ENCODE data around the gene CASP1. TPM values are rescaled to one million over a fixed set of nuclear protein-coding genes. Genes with fewer than 3 reads are reported as not detected.
"Not testable (repeated sequence)": the region's sequence is repeated elsewhere in the genome, so short reads cannot be mapped to it uniquely, and the experiment has no call there.

Gene CASP1
- total RNA-seq, 1 donor from 2014 or later: 1.9 TPM

DNA sequence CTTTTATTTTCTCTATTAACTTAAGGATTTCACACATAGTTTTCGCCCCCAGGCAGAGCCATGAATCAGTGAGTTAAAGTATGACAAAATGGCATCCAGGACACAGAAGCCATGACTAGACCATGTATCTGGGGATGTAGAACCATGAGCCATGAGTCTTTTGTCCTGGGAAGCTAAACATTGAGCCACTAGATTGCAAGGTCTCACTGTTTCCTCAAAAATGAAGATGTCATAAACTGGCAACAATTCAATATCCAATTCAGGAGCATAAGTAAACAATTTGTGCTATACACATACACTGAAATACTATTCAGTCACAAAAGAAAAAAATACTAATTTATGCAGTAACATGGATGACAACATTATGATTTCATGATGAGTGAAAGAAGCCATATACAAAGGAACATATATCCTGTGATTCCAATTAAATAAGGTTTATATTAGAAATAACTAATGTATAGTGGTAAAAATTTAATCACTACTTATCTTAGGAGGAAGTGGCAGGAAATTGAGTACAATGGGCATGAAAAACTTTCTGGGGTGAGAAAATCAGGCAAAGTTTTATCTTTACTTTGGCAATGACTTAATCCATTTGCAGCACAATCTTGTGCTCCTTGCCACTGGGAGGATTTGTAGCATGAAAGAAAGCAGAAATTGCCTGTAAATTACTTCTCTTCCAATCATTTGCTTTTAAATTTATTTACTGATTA lies 38.7 kb upstream of the CASP1 start:
- no peak overlapping the region for H3K9ac ChIP-seq (ENCODE audit: low read length)
- no peaks in the 10 kb centered on the region for H3K36me3 ChIP-seq (ENCODE audit: insufficient read depth, low read length)
- H4K20me1 ChIP-seq (ENCODE audit: insufficient read depth, low read length): no peaks in the 10 kb centered on the region
- H3K27ac ChIP-seq (ENCODE audit: low read depth, low read length): no peak overlapping the region
- no peak overlapping the region for H3K4me3 ChIP-seq (ENCODE audit: insufficient read depth, low read depth, low read length)
- no peak for FAIRE-seq
- H3K27ac Mint-ChIP-seq (ENCODE audit: unreplicated experiment): no peak overlapping the region
- no peaks in the 10 kb centered on the region for H3K9me3 Mint-ChIP-seq (ENCODE audit: unreplicated experiment)
- no peaks in the 10 kb centered on the region for H3K79me2 ChIP-seq (ENCODE audit: insufficient read depth, low read length)
- no peak for DNase-seq (ENCODE audit: low read depth)
- no peaks in the 10 kb centered on the region for H3K4me1 ChIP-seq (ENCODE audit: insufficient read depth, low read length)
- no peak for TF ChIP-seq EZH2 (IDR thresholded peaks at IDR 0.05; ENCODE audit: insufficient read depth, low read length)
- TF ChIP-seq, protein P1, sequence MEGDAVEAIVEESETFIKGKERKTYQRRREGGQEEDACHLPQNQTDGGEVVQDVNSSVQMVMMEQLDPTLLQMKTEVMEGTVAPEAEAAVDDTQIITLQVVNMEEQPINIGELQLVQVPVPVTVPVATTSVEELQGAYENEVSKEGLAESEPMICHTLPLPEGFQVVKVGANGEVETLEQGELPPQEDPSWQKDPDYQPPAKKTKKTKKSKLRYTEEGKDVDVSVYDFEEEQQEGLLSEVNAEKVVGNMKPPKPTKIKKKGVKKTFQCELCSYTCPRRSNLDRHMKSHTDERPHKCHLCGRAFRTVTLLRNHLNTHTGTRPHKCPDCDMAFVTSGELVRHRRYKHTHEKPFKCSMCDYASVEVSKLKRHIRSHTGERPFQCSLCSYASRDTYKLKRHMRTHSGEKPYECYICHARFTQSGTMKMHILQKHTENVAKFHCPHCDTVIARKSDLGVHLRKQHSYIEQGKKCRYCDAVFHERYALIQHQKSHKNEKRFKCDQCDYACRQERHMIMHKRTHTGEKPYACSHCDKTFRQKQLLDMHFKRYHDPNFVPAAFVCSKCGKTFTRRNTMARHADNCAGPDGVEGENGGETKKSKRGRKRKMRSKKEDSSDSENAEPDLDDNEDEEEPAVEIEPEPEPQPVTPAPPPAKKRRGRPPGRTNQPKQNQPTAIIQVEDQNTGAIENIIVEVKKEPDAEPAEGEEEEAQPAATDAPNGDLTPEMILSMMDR (IDR thresholded peaks at IDR 0.05; ENCODE audit: insufficient read depth, low read depth, low read length): no peak
- no peak overlapping the region for H2AFZ ChIP-seq (ENCODE audit: low read depth, low read length)
- H3K4me3 Mint-ChIP-seq (ENCODE audit: unreplicated experiment): no peak overlapping the region
- H3K36me3 Mint-ChIP-seq (ENCODE audit: low read depth, unreplicated experiment): no peaks in the 10 kb centered on the region
- H3K27me3 ChIP-seq (ENCODE audit: insufficient read depth, low read length): no peaks in the 10 kb centered on the region
- no peaks in the 10 kb centered on the region for H3K9me3 ChIP-seq (ENCODE audit: insufficient read depth, low read depth, low read length)
- H3K4me2 ChIP-seq (ENCODE audit: low read length): no peak overlapping the region
- no peaks in the 10 kb centered on the region for H3K27me3 Mint-ChIP-seq (ENCODE audit: low read depth, unreplicated experiment)
- H3K4me1 Mint-ChIP-seq (ENCODE audit: low read depth, unreplicated experiment): peaks cover 6% of the 10 kb centered on the region

DNA sequence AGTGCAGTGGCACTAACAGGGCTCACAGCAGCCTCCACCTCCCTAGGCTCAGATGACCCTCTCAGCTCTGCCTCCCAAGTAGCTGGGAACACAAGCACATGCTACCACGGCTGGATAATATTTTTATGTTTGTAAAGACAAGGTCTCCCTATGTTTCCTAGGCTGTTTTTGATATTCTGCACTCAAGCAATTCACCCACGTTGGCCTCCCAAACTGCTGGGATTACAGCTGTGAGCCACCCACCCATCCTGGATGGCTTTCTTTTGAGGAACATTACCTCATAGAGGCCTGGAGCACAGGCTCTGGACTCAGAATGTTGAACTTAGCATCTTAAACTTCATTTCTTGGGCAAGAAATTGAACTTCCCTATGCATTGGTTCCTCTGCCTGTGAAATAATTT lies 37.1 kb upstream of the CASP1 start:
- H3K27ac Mint-ChIP-seq (ENCODE audit: unreplicated experiment); H3K4me1 Mint-ChIP-seq (ENCODE audit: low read depth, unreplicated experiment); H3K9me3 Mint-ChIP-seq (ENCODE audit: unreplicated experiment); FAIRE-seq; H3K27me3 Mint-ChIP-seq (ENCODE audit: low read depth, unreplicated experiment); H3K27me3 ChIP-seq (ENCODE audit: insufficient read depth, low read length); DNase-seq (ENCODE audit: low read depth); H3K4me3 Mint-ChIP-seq (ENCODE audit: unreplicated experiment); H2AFZ ChIP-seq (ENCODE audit: low read depth, low read length); H3K4me2 ChIP-seq (ENCODE audit: low read length); H3K79me2 ChIP-seq (ENCODE audit: insufficient read depth, low read length); H3K4me3 ChIP-seq (ENCODE audit: insufficient read depth, low read depth, low read length); H3K36me3 ChIP-seq (ENCODE audit: insufficient read depth, low read length); H3K9ac ChIP-seq (ENCODE audit: low read length); H3K9me3 ChIP-seq (ENCODE audit: insufficient read depth, low read depth, low read length); H3K36me3 Mint-ChIP-seq (ENCODE audit: low read depth, unreplicated experiment); H4K20me1 ChIP-seq (ENCODE audit: insufficient read depth, low read length); H3K4me1 ChIP-seq (ENCODE audit: insufficient read depth, low read length); H3K27ac ChIP-seq (ENCODE audit: low read depth, low read length): not testable (repeated sequence)

DNA sequence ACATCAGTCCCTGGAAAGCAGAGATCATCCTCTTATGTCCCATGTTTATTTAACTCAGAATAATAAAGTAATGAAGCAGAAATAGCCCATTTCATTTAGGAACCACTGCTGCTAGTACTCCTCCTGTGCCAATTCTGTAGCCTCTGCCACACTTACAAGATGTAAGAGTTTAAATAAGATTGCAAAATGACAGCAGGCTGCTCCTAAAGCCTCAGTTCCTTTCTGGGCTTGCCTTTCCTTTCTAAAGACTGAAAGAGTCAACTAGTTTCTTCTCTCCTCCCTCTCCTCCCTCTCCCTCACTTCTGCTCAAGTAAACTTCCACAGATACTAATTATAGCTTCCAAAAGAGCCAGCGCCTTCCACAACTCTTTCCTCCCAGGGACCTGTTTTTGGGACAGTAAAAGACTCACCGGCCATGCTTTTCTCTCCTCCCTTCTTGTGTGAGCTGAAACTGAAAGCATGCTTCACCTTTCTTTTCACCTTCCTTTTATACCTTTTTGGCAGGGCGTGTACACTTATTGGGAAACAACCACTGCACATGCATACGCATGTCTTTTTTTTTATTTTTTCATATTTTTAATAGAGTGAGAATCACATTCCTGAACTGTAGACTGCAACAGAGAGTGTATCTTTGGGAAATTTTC lies 36.3 kb upstream of the CASP1 start:
- no peak for FAIRE-seq

More for the DNA sequence above, 36.3 kb upstream of the CASP1 start:
- Histone ChIP-seq H2AFZ (ENCODE audit: low read depth, low read length) (no peak overlapping the region), H3K79me2 (ENCODE audit: insufficient read depth, low read length) (no peaks in the 10 kb centered on the region), H4K20me1 (ENCODE audit: insufficient read depth, low read length) (no peaks in the 10 kb centered on the region), H3K9ac (ENCODE audit: low read length) (no peak overlapping the region), H3K27ac (ENCODE audit: low read depth, low read length) (no peak overlapping the region), H3K4me1 (ENCODE audit: insufficient read depth, low read length) (no peaks in the 10 kb centered on the region), H3K36me3 (ENCODE audit: insufficient read depth, low read length) (no peaks in the 10 kb centered on the region), H3K27me3 (ENCODE audit: insufficient read depth, low read length) (no peaks in the 10 kb centered on the region), H3K4me2 (ENCODE audit: low read length) (no peak overlapping the region), H3K9me3 (ENCODE audit: insufficient read depth, low read depth, low read length) (no peaks in the 10 kb centered on the region), H3K4me3 (ENCODE audit: insufficient read depth, low read depth, low read length) (no peak overlapping the region)
- Mint-ChIP-seq H3K4me3 (ENCODE audit: unreplicated experiment) (no peak overlapping the region), H3K4me1 (ENCODE audit: low read depth, unreplicated experiment) (no peaks in the 10 kb centered on the region), H3K36me3 (ENCODE audit: low read depth, unreplicated experiment) (no peaks in the 10 kb centered on the region), H3K27me3 (ENCODE audit: low read depth, unreplicated experiment) (no peaks in the 10 kb centered on the region), H3K27ac (ENCODE audit: unreplicated experiment) (no peak overlapping the region), H3K9me3 (ENCODE audit: unreplicated experiment) (no peaks in the 10 kb centered on the region)
- DNase-seq (ENCODE audit: low read depth): no peak
- TF ChIP-seq, protein P1 (IDR thresholded peaks at IDR 0.05; ENCODE audit: insufficient read depth, low read depth, low read length): no peak
- TF ChIP-seq EZH2 (IDR thresholded peaks at IDR 0.05; ENCODE audit: insufficient read depth, low read length): no peak
